ENCODE measurements around the gene KLHL6. TPM values are rescaled to one million over a fixed set of nuclear protein-coding genes. Genes with fewer than 3 reads are reported as not detected.

Gene KLHL6
- total and polyA plus RNA-seq, 10 of the 15 experiments (the other 5 are each of a cell fraction or from before 2014, with no cell fraction given): 4.0 to 91.8 (median 24.4) TPM

- ChIA-PET SMC1A (ENCODE audit: uncharacterized antibody, unreplicated experiment) (interaction anchor here (1.4 to 2.7 kb wide), 7 partner anchors 11 to 218 kb away, joined by 4 to 7 read pairs (median 6); no protein-coding TSS in a partner anchor), CTCF (interaction anchor here (1.5 to 2.7 kb wide), 3 partner anchors 8 to 111 kb away, joined by 3 to 11 read pairs (median 4); no protein-coding TSS in a partner anchor), RAD21 (ENCODE audit: unreplicated experiment) (no interaction called here), POLR2A (no interaction called here)
- no peaks in the 10 kb centered on the region for H4K20me1 ChIP-seq (ENCODE audit: control insufficient read depth, insufficient read depth)
- no peaks in the 10 kb centered on the region for H3K27me3 ChIP-seq (replicated peaks in 1 of 2; ENCODE audit: control insufficient read depth in 2 of 2, insufficient read depth in 2 of 2, low read length in 1 of 2)
- H3K27ac ChIP-seq (ENCODE audit: control insufficient read depth, insufficient read depth): no peak overlapping the region
- no peak for DNase-seq (ENCODE audit: low read depth, low spot score)
- no peaks in the 10 kb centered on the region for H3K79me2 ChIP-seq (ENCODE audit: control insufficient read depth, insufficient read depth, low read length)
- H3K9ac ChIP-seq (ENCODE audit: control insufficient read depth, insufficient read depth, low read length): no peak overlapping the region
- H3K4me1 ChIP-seq (ENCODE audit: control insufficient read depth, insufficient read depth, low read length): no peaks in the 10 kb centered on the region
- no peak for FAIRE-seq
- no TSS peak for BruUV-seq (replicated peaks)
- H3K4me2 ChIP-seq (ENCODE audit: control insufficient read depth, insufficient read depth): no peak overlapping the region
- no peak overlapping the region for H3K4me3 ChIP-seq
- 10% methylated on average over 8 of the region's 8 CpGs for WGBS (ENCODE audit: insufficient coverage, insufficient replicate concordance, low lambda C conversion rate, missing lambda C conversion rate)
- no peaks in the 10 kb centered on the region for H3K9me3 ChIP-seq (replicated peaks; ENCODE audit: control insufficient read depth, insufficient read depth, low read length)
- intact Hi-C loops (cut with micrococcal nuclease; ENCODE audit: unreplicated experiment): loop anchor here (2.0 to 5.0 kb wide), 2 partner anchors 73 to 111 kb away; partner anchors contain the start of gene KLHL6
- H3K36me3 ChIP-seq (ENCODE audit: control insufficient read depth in 2 of 2, insufficient read depth in 2 of 2, low read length in 1 of 2): no peaks in the 10 kb centered on the region
- in situ Hi-C loops (cut with MboI): no loop called here
- peak; percentile 6; the same call in 2 of the 3 replicates for ATAC-seq
- H2AFZ ChIP-seq (ENCODE audit: control insufficient read depth, low read depth, low read length): no peak overlapping the region
- TF ChIP-seq MYC (IDR thresholded peaks at IDR 0.05; ENCODE audit: insufficient read depth, insufficient read length, insufficient replicate concordance, low read length, severe bottlenecking) (no peak), JUNB (IDR thresholded peaks at IDR 0.05) (peak; percentile 38; the same call in 1 of the 2 replicates), E2F4 (IDR thresholded peaks at IDR 0.05; ENCODE audit: low read depth, low read length) (no peak), STAT3 (IDR thresholded peaks at IDR 0.05; ENCODE audit: low read depth, low read length) (no peak), KDM1A (IDR thresholded peaks at IDR 0.05; ENCODE audit: borderline replicate concordance) (no peak), CBFB (IDR thresholded peaks at IDR 0.05; ENCODE audit: low read depth) (no peak), HDGF (IDR thresholded peaks at IDR 0.05) (no peak), EED (IDR thresholded peaks at IDR 0.05; ENCODE audit: low read depth) (peak; percentile 60; the same call in 1 of the 2 replicates), MEF2B (IDR thresholded peaks at IDR 0.05; ENCODE audit: partially characterized antibody, poor library complexity, severe bottlenecking) (no peak), SUZ12 (IDR thresholded peaks at IDR 0.05; ENCODE audit: unreplicated experiment) (no peak), HDAC6 (IDR thresholded peaks at IDR 0.05; ENCODE audit: unreplicated experiment) (no peak), MYB (IDR thresholded peaks at IDR 0.05; ENCODE audit: borderline replicate concordance, low read depth, low read length) (no peak)
- TF ChIP-seq, protein P1, sequence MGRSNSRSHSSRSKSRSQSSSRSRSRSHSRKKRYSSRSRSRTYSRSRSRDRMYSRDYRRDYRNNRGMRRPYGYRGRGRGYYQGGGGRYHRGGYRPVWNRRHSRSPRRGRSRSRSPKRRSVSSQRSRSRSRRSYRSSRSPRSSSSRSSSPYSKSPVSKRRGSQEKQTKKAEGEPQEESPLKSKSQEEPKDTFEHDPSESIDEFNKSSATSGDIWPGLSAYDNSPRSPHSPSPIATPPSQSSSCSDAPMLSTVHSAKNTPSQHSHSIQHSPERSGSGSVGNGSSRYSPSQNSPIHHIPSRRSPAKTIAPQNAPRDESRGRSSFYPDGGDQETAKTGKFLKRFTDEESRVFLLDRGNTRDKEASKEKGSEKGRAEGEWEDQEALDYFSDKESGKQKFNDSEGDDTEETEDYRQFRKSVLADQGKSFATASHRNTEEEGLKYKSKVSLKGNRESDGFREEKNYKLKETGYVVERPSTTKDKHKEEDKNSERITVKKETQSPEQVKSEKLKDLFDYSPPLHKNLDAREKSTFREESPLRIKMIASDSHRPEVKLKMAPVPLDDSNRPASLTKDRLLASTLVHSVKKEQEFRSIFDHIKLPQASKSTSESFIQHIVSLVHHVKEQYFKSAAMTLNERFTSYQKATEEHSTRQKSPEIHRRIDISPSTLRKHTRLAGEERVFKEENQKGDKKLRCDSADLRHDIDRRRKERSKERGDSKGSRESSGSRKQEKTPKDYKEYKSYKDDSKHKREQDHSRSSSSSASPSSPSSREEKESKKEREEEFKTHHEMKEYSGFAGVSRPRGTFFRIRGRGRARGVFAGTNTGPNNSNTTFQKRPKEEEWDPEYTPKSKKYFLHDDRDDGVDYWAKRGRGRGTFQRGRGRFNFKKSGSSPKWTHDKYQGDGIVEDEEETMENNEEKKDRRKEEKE (IDR thresholded peaks at IDR 0.05): no peak
- TF ChIP-seq, protein P2, sequence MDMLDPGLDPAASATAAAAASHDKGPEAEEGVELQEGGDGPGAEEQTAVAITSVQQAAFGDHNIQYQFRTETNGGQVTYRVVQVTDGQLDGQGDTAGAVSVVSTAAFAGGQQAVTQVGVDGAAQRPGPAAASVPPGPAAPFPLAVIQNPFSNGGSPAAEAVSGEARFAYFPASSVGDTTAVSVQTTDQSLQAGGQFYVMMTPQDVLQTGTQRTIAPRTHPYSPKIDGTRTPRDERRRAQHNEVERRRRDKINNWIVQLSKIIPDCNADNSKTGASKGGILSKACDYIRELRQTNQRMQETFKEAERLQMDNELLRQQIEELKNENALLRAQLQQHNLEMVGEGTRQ (IDR thresholded peaks at IDR 0.05; ENCODE audit: borderline replicate concordance, low read depth, low read length): no peak
- TF ChIP-seq, protein P3, sequence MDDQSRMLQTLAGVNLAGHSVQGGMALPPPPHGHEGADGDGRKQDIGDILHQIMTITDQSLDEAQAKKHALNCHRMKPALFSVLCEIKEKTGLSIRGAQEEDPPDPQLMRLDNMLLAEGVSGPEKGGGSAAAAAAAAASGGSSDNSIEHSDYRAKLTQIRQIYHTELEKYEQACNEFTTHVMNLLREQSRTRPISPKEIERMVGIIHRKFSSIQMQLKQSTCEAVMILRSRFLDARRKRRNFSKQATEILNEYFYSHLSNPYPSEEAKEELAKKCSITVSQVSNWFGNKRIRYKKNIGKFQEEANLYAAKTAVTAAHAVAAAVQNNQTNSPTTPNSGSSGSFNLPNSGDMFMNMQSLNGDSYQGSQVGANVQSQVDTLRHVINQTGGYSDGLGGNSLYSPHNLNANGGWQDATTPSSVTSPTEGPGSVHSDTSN (IDR thresholded peaks at IDR 0.05; ENCODE audit: insufficient replicate concordance, low read depth, low read length): no peak
- TF ChIP-seq, protein P4, sequence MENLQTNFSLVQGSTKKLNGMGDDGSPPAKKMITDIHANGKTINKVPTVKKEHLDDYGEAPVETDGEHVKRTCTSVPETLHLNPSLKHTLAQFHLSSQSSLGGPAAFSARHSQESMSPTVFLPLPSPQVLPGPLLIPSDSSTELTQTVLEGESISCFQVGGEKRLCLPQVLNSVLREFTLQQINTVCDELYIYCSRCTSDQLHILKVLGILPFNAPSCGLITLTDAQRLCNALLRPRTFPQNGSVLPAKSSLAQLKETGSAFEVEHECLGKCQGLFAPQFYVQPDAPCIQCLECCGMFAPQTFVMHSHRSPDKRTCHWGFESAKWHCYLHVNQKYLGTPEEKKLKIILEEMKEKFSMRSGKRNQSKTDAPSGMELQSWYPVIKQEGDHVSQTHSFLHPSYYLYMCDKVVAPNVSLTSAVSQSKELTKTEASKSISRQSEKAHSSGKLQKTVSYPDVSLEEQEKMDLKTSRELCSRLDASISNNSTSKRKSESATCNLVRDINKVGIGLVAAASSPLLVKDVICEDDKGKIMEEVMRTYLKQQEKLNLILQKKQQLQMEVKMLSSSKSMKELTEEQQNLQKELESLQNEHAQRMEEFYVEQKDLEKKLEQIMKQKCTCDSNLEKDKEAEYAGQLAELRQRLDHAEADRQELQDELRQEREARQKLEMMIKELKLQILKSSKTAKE (IDR thresholded peaks at IDR 0.05; ENCODE audit: low read depth, poor library complexity, severe bottlenecking): no peak
These were observed 73.9 kb downstream of the KLHL6 start for GRCh38 chr3:183481582-183481981.
